Measurements from ENCODE around the gene CASD1.

Gene CASD1

GRCh38 chr7:94525923-94526322, 16.3 kb downstream of the CASD1 start:
- Histone ChIP-seq H3K79me2 (ENCODE audit: low read length) (no peaks in the 10 kb centered on the region), H3K27me3 (ENCODE audit: low read depth, low read length) (no peaks in the 10 kb centered on the region), H3K9me3 (ENCODE audit: insufficient read depth, low read length) (no peaks in the 10 kb centered on the region), H3K4me1 (ENCODE audit: low read length) (no peaks in the 10 kb centered on the region), H3K27ac (ENCODE audit: low read length) (no peak overlapping the region), H2AFZ (ENCODE audit: low read depth, low read length) (no peak overlapping the region), H3K4me2 (ENCODE audit: low read length) (no peak overlapping the region), H4K20me1 (ENCODE audit: insufficient read depth, low read length) (no peaks in the 10 kb centered on the region), H3K4me3 (ENCODE audit: low read length) (no peak overlapping the region), H3K36me3 (replicated peaks; ENCODE audit: low read depth, low read length) (peaks cover 11% of the 10 kb centered on the region), H3K9ac (ENCODE audit: low read length) (no peak overlapping the region)
- TF ChIP-seq CTCF (IDR thresholded peaks at IDR 0.05; ENCODE audit: low read depth, low read length) (no peak), EZH2phosphoT487 (IDR thresholded peaks at IDR 0.05; ENCODE audit: low read depth) (no peak)

- Histone ChIP-seq H3K4me2 (ENCODE audit: low read length) (no peak overlapping the region), H3K4me3 (ENCODE audit: low read length) (no peak overlapping the region)
- TF ChIP-seq CTCF (IDR thresholded peaks at IDR 0.05; ENCODE audit: low read depth, low read length): no peak
Observed at GRCh38 chr7:94529516-94529915, 19.9 kb downstream of the CASD1 start.

GRCh38 chr7:94530109-94530508, 20.5 kb downstream of the CASD1 start:
- Histone ChIP-seq H3K9me3 (ENCODE audit: insufficient read depth, low read length) (no peaks in the 10 kb centered on the region), H3K4me2 (ENCODE audit: low read length) (no peak overlapping the region), H3K4me3 (ENCODE audit: low read length) (no peak overlapping the region), H3K79me2 (ENCODE audit: low read length) (no peaks in the 10 kb centered on the region), H3K27me3 (ENCODE audit: low read depth, low read length) (no peaks in the 10 kb centered on the region), H3K27ac (ENCODE audit: low read length) (no peak overlapping the region), H3K9ac (ENCODE audit: low read length) (no peak overlapping the region), H3K36me3 (replicated peaks; ENCODE audit: low read depth, low read length) (peaks cover 6% of the 10 kb centered on the region), H3K4me1 (ENCODE audit: low read length) (no peaks in the 10 kb centered on the region), H2AFZ (ENCODE audit: low read depth, low read length) (no peak overlapping the region), H4K20me1 (ENCODE audit: insufficient read depth, low read length) (no peaks in the 10 kb centered on the region)
- TF ChIP-seq EZH2phosphoT487 (IDR thresholded peaks at IDR 0.05; ENCODE audit: low read depth) (no peak), CTCF (IDR thresholded peaks at IDR 0.05; ENCODE audit: low read depth, low read length) (no peak)

More at GRCh38 chr7:94529516-94529915, 19.9 kb downstream of the CASD1 start:
- H3K9me3 ChIP-seq (ENCODE audit: insufficient read depth, low read length): no peaks in the 10 kb centered on the region
- no peak overlapping the region for H2AFZ ChIP-seq (ENCODE audit: low read depth, low read length)
- no peak overlapping the region for H3K27ac ChIP-seq (ENCODE audit: low read length)
- no peaks in the 10 kb centered on the region for H4K20me1 ChIP-seq (ENCODE audit: insufficient read depth, low read length)
- H3K36me3 ChIP-seq (replicated peaks; ENCODE audit: low read depth, low read length): peaks cover 6% of the 10 kb centered on the region
- no peaks in the 10 kb centered on the region for H3K4me1 ChIP-seq (ENCODE audit: low read length)
- H3K27me3 ChIP-seq (ENCODE audit: low read depth, low read length): no peaks in the 10 kb centered on the region
- no peaks in the 10 kb centered on the region for H3K79me2 ChIP-seq (ENCODE audit: low read length)
- H3K9ac ChIP-seq (ENCODE audit: low read length): no peak overlapping the region

- Histone ChIP-seq H3K36me3 (replicated peaks; ENCODE audit: low read depth, low read length) (peaks cover 16% of the 10 kb centered on the region), H3K27ac (ENCODE audit: low read length) (no peak overlapping the region), H3K9me3 (ENCODE audit: insufficient read depth, low read length) (no peaks in the 10 kb centered on the region), H3K4me2 (ENCODE audit: low read length) (no peak overlapping the region), H3K4me1 (ENCODE audit: low read length) (no peaks in the 10 kb centered on the region), H3K4me3 (ENCODE audit: low read length) (no peak overlapping the region), H2AFZ (ENCODE audit: low read depth, low read length) (no peak overlapping the region), H3K27me3 (ENCODE audit: low read depth, low read length) (no peaks in the 10 kb centered on the region), H3K79me2 (ENCODE audit: low read length) (no peaks in the 10 kb centered on the region), H4K20me1 (ENCODE audit: insufficient read depth, low read length) (no peaks in the 10 kb centered on the region), H3K9ac (ENCODE audit: low read length) (no peak overlapping the region)
- TF ChIP-seq EZH2phosphoT487 (IDR thresholded peaks at IDR 0.05; ENCODE audit: low read depth): no peak
- no peak for TF ChIP-seq CTCF (IDR thresholded peaks at IDR 0.05; ENCODE audit: low read depth, low read length)
Observed at GRCh38 chr7:94532676-94533075, 23.1 kb downstream of the CASD1 start.

Data from OCI-LY3 (cell line).